ENCODE measurements around the gene FLAD1. TPM values are rescaled to one million over a fixed set of nuclear protein-coding genes. Genes with fewer than 3 reads are reported as not detected.
A peak's percentile ranks its signal among the peaks of the same experiment; 100 is the strongest.

The FLAD1 gene
- 10 to 100 TPM; 29.7 to 50.3 (median 46.3) TPM for total RNA-seq

GRCh38 chr1:154982897-154983648 lies at the start of gene FLAD1:
Gene FLAD1, plus strand, starts transcription at chr1:154983344. Its CDS starts 351 bp downstream, at chr1:154983695.
- H3K4me1 ChIP-seq = peaks cover 0 to 20% (median 9%) of the 10 kb centered on the region in 4 donors
- peaks cover 0 to 11% (median 0%) of the 10 kb centered on the region in 3 donors for H3K36me3 ChIP-seq
- DNase-seq = peak; percentile 94 to 99 (median 97)
- H3K27ac ChIP-seq = peak within 1 kb of the TSS; percentile 56 to 77 (median 70)
- no peaks in the 10 kb centered on the region for H3K9me3 ChIP-seq
- no peak for TF ChIP-seq CTCF (IDR thresholded peaks at IDR 0.05)
- peak in 1 of 2 donors; percentile 75 for TF ChIP-seq POLR2A (IDR thresholded peaks at IDR 0.05)
- H3K4me3 ChIP-seq = peak within 1 kb of the TSS; percentile 53 to 84 (median 64)
- no peaks in the 10 kb centered on the region for H3K27me3 ChIP-seq

DNA sequence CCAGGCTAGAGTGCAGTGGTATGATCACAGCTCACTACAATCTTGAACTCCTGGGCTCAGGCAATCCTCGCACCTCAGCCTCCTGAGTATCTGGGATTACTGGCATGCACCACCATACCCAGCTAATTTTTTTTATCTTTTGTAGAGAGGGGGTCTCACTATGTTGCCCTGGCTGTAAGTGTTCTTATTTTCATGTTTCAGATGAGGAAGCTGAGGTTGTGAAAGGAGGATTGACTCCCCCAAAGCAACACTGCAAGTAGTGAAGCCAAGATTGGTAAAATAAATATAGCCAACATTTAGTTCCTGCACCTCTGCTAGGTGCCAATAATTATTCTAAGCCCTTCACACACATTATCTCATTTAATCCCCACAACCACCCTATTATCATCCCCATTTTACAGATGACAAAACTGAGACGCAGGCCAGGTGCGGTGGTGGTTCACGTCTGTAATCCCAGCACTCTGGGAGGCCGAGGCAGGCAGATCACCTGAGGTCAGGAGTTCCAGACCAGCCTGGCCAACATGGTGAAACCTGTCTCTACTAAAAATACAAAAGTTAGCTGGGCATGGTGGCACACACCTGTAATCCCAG lies 48.7 kb upstream of the FLAD1 start:
- Histone ChIP-seq H3K36me3 (peaks cover 0 to 5% (median 0%) of the 10 kb centered on the region in 3 donors), H3K9me3 (no peaks in the 10 kb centered on the region), H3K27ac (no peak overlapping the region), H3K4me1 (peaks cover 0 to 31% (median 7%) of the 10 kb centered on the region in 4 donors), H3K27me3 (no peaks in the 10 kb centered on the region), H3K4me3 (no peak overlapping the region)
- DNase-seq = no peak
- TF ChIP-seq POLR2A (IDR thresholded peaks at IDR 0.05) (no peak), CTCF (IDR thresholded peaks at IDR 0.05) (no peak)

- TF ChIP-seq POLR2A (IDR thresholded peaks at IDR 0.05) (peak in 1 of 2 donors; percentile 50), CTCF (IDR thresholded peaks at IDR 0.05) (no peak)
- H3K27ac ChIP-seq = peak overlapping the region; percentile 93 to 99 (median 96)
- H3K4me1 ChIP-seq = peaks cover 3 to 31% (median 8%) of the 10 kb centered on the region in 4 donors
- H3K9me3 ChIP-seq = no peaks in the 10 kb centered on the region
- peaks cover 0 to 4% (median 0%) of the 10 kb centered on the region in 3 donors for H3K36me3 ChIP-seq
- DNase-seq = no peak
- no peaks in the 10 kb centered on the region for H3K27me3 ChIP-seq
- H3K4me3 ChIP-seq = peak overlapping the region; percentile 57 to 71 (median 66)
Measured at GRCh38 chr1:154935749-154936554, 47.2 kb upstream of the FLAD1 start.

- Histone ChIP-seq H3K36me3 (no peaks in the 10 kb centered on the region), H3K27me3 (no peaks in the 10 kb centered on the region), H3K4me3 (peak within 1 kb of the TSS; percentile 57 to 71 (median 66)), H3K4me1 (peaks cover 0 to 33% (median 11%) of the 10 kb centered on the region in 4 donors), H3K27ac (peak within 1 kb of the TSS; percentile 93 to 99 (median 96)), H3K9me3 (no peaks in the 10 kb centered on the region)
- peak; percentile 96 to 98 (median 98) for DNase-seq
- TF ChIP-seq POLR2A (IDR thresholded peaks at IDR 0.05) (peak in 1 of 2 donors; percentile 81), CTCF (IDR thresholded peaks at IDR 0.05) (peak in 5 of 6 experiments; percentile 28 to 56 (median 49))
Measured at GRCh38 chr1:154936555-154937084, 46.5 kb upstream of the FLAD1 start, which contains the start of gene PMVK. Gene PMVK, minus strand, starts transcription at chr1:154936719. Its CDS starts 34 bp downstream, at chr1:154936685.
